ENCODE results near the gene CCDC71L.

The CCDC71L gene

GRCh38 chr7:106659166-106659962 is 1.6 kb downstream of the CCDC71L start:
- no peak for DNase-seq (ENCODE audit: low read depth in 2 of 2, low spot score in 1 of 2)

GRCh38 chr7:106658316-106659165 is 2.4 kb downstream of the CCDC71L start:
- DNase-seq (ENCODE audit: low read depth in 2 of 2, low spot score in 1 of 2): no peak

- DNase-seq (ENCODE audit: low read depth in 2 of 2, low spot score in 1 of 2): no peak
Measured at GRCh38 chr7:106657085-106657991, 3.6 kb downstream of the CCDC71L start.

- no peak for DNase-seq (ENCODE audit: low read depth in 2 of 2, low spot score in 1 of 2)
Measured at GRCh38 chr7:106655703-106656498, 5.1 kb downstream of the CCDC71L start.

- DNase-seq (ENCODE audit: low read depth in 2 of 2, low spot score in 1 of 2): no peak
Measured at GRCh38 chr7:106653488-106653887, 7.5 kb downstream of the CCDC71L start.

- DNase-seq (ENCODE audit: low read depth in 2 of 2, low spot score in 1 of 2): no peak
Measured at GRCh38 chr7:106652909-106653308, 8.0 kb downstream of the CCDC71L start.

GRCh38 chr7:106652092-106652491 is 8.9 kb downstream of the CCDC71L start:
- DNase-seq (ENCODE audit: low read depth in 2 of 2, low spot score in 1 of 2): no peak

GRCh38 chr7:106646256-106646655 is 14.7 kb downstream of the CCDC71L start:
- DNase-seq (ENCODE audit: low read depth in 2 of 2, low spot score in 1 of 2): no peak

GRCh38 chr7:106644999-106645398 is 16.0 kb downstream of the CCDC71L start:
- DNase-seq (ENCODE audit: low read depth in 2 of 2, low spot score in 1 of 2): no peak

GRCh38 chr7:106643216-106644000 is 17.6 kb downstream of the CCDC71L start:
- DNase-seq (ENCODE audit: low read depth in 2 of 2, low spot score in 1 of 2): no peak

GRCh38 chr7:106641416-106641815 is 19.5 kb downstream of the CCDC71L start:
- no peak for DNase-seq (ENCODE audit: low read depth in 2 of 2, low spot score in 1 of 2)

- no peak for DNase-seq (ENCODE audit: low read depth in 2 of 2, low spot score in 1 of 2)
Measured at GRCh38 chr7:106640368-106641141, 20.4 kb downstream of the CCDC71L start.

GRCh38 chr7:106639476-106640334 is 21.3 kb downstream of the CCDC71L start:
- no peak for DNase-seq (ENCODE audit: low read depth in 2 of 2, low spot score in 1 of 2)

GRCh38 chr7:106635411-106635810 is 25.5 kb downstream of the CCDC71L start:
- DNase-seq (ENCODE audit: low read depth in 2 of 2, low spot score in 1 of 2): no peak

GRCh38 chr7:106634958-106635357 is 26.0 kb downstream of the CCDC71L start:
- DNase-seq (ENCODE audit: low read depth in 2 of 2, low spot score in 1 of 2): no peak

- DNase-seq (ENCODE audit: low read depth in 2 of 2, low spot score in 1 of 2): no peak
Measured at GRCh38 chr7:106630648-106631047, 30.3 kb downstream of the CCDC71L start.

GRCh38 chr7:106629516-106629915 is 31.4 kb downstream of the CCDC71L start:
- DNase-seq (ENCODE audit: low read depth in 2 of 2, low spot score in 1 of 2): no peak
